GM21381 (cell line): ENCODE measurements around the gene INPP5J.
"Not testable (repeated sequence)": the region's sequence is repeated elsewhere in the genome, so short reads cannot be mapped to it uniquely, and the experiment has no call there.

Source experiments
- ATAC-seq: cut with Tn5 transposase; IDR thresholded peaks from one replicate; pipeline ENCODE4 v1.9.1; 2021; ENCODE audit warnings: mild to moderate bottlenecking, moderate library complexity; ENCODE audit not compliant: unreplicated experiment

INPP5J gene

DNA sequence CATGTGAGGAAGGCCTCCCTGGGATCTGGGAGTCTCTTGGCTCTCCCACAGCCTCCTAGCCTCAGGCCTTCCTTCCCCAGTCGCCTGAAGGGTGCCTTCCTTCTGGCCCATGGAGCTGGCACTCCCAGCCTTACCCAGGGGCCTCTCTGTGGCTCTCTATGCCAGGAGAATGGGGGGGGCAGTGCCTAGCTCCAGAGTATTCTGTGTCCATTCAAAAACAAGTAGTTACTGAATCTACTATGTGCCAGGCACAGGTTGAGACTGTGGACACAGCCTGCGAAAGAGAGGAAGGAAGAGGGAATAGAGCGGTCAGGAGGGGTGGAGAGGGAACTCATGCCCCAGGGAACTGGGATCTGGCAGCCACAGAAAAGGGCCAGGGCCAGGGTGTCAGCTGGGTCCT lies 20.3 kb downstream of the INPP5J start:
- ATAC-seq: no peak

DNA sequence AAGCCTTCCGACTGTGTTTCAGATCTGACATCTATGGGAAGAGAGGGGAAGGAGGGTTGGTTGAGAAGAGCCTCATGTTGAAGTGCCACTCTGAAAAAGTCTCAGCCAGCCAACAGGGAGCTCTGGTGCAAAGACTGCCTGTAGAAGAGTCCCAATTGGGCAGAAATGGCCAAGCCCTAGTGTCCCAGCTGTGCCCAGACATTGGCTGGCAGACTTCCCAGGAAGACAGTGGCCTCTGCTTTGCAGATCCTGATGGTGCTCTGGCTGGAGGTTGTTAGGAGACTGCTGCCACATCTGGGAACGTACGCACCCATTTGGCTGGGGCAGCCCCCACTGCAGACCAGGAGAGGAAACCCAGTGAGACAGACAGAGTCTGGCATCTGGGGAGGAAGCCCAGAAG lies 20.8 kb downstream of the INPP5J start:
- ATAC-seq: no peak

DNA sequence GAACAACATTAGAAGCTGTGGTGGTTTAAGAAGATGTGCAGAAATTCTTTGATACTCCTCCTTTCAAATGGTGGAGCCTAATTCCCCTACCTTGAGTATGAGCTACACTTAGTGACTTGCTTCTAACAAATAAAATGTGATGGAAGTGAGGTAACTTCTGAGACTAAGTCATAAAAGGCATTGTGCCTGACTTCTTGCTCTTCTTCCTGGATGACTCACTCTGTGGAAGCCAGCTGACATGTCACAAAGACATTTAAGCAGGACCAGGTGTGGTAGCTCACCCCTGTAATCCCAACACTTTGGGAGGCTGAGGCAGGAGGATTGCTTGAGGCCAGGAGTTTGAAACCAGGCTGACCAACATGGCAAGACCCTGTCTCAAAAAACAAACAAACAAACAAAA lies 21.5 kb downstream of the INPP5J start:
- ATAC-seq: no peak

DNA sequence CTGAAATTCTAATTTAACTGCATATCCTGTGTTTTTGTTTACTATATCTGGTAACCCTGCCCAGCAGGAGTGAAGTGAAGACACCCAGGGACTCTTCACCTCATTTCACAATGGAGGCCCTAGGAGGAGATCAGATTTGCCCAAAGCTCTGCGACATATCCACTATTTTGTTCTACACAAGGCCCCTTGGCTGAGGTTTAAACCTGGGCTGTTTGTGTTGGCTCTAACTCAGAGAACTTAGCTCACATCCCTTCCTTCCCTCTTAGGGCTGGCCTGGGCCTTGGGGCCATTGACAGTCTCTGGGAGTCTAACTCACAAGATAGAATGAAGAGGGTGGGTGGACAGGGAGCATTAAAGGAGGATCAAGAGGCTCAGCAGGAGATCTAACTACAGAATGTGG lies 25.7 kb downstream of the INPP5J start:
- ATAC-seq: no peak

DNA sequence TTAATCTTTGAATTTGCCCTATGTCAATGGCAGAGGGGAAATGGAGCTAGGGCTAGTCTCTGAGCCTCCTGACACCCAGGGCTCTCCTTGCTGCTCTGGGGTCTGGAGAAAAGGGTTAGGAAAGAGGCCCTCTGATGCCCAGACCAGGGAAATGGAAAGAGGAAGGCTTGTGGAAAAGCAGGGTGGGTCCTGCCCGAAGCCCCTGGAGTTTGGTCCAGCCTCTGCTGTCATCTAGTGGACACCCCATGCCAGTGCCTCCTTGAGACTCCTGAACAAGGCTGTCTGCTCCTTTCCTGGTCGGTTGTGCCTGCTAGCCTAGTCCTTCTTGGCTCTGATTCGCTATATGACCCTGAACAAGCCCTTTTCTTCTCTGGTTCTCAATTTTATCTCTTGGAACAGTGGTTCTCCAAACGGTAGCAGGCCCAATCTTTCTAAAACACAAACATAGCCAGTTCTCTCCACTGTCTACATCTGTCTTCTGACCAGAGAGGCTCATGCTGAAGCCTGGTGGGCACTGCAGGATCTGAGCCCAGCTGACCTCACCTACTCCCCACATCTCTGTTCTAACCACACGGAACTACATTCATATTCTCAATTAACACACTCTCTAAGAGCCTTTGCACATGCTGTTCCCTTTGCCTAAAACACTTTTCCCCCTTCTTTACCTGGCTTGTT lies 26.3 kb downstream of the INPP5J start:
- ATAC-seq: no peak

DNA sequence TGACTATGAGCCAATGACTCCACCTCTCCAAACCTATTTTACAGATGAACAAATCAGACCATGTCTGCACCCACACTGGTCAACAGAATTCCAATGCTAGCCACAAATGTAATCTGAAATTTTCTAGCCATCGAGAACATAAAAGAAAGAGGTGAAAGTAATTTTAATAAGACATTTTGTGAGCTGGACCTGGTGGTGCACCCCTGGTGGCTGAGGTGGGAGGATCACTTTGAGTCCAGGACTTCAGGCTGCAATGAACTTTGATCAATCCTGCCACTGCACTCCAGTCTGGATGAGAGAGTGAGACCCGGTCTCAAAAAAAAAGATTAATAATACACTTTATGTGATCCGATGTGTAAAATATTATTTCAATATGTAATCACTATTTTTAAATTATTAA lies 27.8 kb downstream of the INPP5J start:
- no peak for ATAC-seq

DNA sequence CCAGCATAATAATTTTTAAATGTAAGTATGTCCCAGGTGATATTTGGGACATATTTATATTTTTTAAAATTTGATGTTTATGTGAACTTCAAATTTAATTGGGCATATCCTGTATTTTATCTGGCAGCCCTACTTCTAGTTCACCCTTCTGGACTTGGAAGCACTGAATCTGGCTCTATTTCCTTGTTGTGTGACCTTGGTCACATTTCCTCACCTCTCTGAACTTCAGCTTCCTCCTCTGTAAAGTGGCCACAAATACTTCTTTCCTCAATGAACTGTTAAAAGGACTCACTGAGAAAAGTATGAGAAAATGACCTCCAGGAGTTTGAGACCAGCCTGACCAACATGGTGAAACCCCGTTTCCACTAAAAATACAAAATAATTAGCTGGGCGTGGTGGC lies 29.1 kb downstream of the INPP5J start:
- no peak for ATAC-seq

DNA sequence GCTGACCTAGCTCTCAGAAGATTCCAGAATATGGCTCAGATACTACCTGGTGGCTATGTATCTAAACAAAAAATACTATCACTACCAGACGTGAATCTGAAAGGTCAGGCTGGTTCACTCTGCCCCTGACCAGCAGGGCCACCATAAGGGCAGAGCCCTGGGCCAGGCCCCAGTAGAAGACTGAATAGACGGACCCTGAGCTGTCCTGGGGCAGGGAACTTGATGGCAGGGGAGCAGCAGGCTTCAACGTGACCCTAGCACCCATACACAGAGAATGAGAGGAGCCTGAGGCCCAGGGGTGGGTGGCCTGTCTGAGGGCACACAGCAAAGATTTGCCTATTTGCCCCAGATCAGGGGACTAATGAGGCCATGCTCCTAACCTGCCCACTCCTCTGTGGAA lies 30.6 kb downstream of the INPP5J start:
- no peak for ATAC-seq

DNA sequence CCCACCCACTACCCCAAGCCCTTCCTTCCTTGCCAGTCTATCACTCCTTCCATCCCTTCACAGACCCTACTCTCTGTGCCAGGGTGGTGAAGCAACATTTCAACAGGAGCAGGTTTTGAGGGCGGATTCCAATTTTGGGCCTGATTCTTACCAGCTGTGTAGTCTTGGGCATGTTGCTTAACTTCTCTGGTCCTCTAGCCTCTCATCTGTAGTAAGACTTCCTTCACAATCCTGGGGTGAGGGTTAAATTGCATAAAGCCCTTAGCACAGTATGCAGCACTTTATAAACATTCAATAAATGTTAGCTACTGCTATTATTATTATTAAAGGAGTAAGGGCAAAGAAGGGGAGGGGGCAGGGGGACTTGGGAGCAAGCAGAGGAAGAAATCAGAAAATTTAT lies 32.2 kb downstream of the INPP5J start:
- no peak for ATAC-seq

DNA sequence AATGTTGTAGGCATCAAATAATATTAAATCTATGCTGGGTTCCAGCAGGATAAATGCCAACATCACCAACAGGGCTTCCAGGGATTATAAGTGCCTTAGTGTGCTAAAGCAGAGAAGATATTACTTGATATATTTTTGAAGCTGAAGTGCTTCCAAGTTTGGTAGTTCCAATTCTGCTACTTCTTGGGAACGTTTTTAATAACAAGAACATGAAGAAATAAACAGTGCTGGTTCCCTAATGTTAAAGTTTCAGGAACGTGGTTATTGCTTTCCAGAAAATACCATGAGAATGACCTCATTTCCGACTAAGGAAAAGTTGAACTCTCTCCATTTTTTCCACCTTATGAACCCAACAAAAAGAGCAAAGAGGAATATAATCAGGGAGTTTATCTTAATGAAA lies 32.7 kb downstream of the INPP5J start:
- no peak for ATAC-seq

DNA sequence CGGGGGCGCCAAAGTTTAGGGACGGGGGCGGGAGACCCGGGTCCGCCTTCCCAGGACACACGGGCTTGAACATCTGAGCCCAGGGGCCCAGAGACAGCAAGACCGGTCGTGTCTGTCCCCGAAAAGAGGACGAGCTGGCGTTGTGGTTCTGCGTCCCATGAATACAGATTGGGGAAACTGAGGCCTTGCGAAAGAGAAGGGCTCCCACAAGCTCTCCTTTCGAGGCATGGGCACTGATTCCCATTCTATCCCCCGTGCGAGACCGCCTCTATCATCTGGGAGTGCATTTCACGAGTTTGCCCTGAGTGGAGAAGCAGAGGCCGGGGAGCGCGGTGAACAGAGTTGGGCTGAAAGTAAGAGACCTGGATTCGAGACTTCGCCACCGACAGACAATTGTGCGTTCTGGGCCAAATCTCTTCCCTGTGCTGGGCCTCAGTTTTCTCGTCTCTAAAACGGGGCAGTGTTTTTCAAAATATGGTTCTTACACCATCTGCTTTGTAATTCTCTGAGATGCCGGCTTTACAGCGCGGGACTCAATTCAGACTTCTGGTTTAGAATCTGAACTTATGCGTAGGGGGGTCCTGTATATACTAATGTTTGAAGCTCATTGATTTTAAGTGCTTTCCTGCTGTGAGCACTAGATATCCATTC lies 37.7 kb downstream of the INPP5J start:
- peak; percentile 26 for ATAC-seq

DNA sequence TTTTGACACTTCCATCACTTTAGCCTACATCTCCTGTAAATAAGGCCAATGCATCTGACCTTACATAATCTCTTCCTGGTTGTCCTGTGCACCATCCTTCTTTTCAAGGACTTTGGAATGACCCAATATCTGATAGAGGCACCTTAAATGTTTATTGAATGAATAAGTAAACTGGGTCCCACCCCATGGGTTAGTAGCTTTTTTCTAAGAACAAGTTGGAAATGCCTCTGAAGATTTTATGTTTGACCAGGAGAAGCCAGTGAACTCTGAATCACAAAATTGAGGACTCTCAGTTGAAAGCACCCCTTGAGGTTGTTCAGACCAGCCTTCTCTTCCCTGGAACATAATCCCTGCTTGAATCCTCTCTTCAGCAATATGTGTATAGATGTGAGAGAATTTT lies 38.6 kb downstream of the INPP5J start:
- ATAC-seq: no peak

DNA sequence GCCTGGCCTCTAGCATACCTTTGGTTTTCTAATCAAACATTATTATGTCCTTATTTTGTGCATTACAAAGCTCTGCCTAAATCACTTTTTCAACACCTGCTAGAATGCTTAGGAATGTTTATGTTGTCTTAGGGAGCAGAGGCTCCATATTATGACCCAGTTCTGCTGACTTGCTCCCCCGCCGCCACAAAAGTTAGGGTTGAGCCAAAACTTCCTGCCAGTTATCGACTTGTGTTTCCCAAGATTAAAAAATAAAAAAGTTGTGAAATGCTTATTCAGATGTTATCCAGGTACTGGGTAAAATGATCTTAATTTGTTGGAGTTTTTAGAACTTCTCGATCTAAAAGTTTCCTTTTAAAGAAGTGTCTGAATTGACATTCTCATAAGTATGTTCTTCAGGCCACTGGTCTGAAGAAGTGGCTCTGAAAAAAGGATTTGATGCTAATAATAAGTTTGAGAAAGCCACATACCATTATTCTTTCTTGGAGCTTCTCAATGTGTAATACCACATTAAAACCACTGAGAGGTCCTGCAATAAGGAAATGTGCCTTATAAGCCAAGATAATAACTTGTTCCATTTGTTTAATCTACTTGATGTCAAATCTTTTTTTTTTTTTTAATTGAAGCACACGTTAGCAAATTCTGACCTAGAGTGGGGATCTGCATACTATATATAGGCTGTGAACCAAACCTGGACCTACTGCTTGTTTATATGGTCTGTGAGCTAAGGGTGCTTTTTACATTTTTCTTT lies 39.4 kb downstream of the INPP5J start:
- no peak for ATAC-seq

DNA sequence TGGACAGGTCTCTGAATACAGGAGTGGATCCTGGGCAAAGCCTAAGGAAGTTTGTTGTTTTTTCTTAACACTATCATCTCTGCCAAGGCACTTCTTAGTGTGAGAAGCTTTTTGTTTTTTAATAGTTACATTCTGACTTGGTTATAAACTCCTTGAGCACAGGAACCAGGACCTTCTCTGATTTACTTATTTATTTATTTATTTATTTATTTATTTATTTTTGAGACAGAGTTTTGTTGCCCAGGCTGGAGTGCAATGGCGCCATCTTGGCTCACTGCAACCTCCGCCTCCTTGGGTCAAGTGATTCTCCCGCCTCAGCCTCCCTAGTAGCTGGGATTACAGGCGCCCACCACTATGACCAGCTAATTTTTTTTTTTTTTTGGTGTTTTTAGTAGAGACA lies 48.2 kb downstream of the INPP5J start:
- no peak for ATAC-seq

DNA sequence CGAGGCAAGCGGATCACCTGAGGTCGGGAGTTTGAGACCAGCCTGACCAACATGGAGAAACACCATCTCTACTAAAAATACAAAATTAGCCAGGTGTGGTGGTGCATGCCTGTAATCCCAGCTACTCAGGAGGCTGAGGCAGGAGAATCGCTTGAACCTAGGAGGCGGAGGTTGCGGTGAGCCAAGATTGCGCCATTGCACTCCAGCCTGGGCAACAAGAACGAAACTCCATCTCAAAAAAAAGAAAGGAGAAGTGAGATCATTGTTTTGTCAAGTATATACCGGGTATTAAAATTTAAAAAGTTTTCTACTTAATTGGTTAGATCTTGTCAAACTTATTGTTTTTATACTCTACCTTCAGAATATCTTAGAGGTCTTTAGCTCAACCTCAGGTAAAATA lies 49.0 kb downstream of the INPP5J start:
- ATAC-seq: not testable (repeated sequence)

DNA sequence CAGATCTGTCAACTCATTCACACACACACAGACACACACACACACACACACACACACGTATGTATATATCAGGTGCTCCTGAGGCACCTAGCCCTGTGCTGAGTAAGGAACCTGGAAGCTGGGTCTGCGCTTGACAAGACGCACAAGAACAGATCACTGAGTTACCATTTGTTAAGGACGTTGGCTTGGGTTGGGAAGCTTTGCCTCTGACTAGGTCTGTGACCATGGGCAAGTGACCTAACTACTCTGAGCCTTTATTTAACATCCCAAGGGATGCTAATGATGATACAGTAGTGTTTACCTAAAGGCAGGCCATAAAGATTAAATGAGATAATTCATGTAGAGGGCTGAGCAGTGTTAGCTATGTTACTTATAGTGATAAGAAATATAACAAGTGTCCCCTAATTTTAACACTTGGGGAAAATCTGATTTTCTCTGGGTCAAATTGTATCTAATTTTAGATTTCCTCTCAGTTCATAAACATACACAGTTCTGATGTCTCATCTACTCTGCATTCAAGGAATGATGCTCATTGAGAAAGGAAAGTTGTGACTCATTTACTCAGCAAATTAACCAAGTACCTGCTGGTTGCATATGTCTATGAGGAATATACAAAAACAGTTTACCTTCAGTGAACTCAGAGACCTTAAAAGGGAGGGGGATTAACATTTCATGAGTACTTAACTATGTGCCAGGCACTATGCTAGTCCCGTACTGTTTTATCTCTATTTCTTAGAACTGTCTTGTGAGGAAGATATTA lies 50.8 kb downstream of the INPP5J start:
- ATAC-seq: no peak

DNA sequence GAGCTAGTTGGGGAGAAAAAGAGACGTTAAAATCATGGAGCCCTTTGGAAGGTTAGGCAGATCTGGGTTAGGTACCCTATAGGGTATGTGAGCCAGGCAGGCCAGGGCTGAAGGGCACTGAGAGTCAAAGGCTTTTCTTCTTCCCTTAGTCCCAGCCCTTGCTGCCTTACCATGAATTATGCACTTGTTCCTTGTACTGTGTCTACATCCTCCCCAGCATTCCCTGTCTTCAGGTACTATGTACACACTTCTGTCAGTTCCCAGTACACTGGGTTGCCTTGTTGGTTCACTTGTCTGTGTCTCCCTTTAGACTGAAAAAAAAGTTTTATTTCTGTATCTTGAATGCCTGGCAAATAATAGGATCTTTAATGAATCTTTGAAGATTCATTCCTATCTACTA lies 54.2 kb downstream of the INPP5J start:
- no peak for ATAC-seq

DNA sequence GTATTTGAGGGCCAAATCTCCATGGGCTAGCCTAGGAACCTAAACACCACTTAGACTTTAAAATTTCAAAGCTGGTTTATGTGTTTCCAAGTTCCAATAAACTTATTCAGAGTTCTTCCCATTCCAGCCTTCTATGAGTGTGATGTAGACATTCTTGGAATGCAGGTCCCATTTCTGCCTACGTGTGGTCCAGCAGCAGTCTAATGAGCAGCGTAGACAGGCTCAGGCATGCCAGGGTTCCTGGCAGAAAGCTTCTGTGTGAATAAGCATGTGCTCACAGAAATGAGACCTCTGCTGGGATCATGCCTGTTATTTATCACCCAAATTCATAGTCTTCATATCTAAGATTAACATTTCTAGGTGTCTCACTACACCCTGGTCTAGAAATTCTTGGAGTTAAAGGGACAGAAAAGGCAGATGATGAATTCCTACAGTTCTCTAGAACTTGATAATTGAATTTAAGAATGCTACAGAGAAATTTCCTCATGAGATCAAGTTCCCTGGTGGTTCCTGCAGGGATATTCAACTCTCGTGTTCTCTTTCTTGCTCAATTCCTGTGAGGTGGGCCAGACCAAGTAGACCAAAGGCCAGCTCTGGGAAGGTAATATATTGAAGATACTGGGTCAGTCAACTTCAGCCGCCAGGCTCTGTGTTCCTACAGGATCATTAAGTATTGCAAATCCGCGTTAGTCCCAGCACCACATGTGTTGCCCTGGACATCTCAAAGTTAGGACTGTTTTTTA lies 54.8 kb downstream of the INPP5J start:
- no peak for ATAC-seq

DNA sequence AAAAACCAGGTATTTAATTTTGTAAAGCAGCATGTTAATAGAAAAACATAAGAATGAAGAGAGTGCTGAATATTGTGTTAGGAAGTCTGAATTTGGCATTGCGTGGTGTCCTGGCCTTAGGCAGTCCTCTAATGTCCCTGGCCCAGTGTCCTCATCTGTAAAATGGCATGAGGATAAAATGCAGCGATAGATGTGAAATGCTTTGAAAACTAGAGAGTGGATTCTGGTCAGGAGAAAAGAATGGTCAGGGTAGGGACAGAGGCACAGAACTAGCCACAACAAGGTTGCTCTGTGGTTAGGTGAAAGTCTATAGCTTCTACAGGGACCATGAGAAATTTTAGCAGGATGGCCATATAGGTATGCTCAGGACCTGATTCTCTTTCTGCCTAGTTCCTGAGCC lies 56.1 kb downstream of the INPP5J start:
- ATAC-seq: no peak

DNA sequence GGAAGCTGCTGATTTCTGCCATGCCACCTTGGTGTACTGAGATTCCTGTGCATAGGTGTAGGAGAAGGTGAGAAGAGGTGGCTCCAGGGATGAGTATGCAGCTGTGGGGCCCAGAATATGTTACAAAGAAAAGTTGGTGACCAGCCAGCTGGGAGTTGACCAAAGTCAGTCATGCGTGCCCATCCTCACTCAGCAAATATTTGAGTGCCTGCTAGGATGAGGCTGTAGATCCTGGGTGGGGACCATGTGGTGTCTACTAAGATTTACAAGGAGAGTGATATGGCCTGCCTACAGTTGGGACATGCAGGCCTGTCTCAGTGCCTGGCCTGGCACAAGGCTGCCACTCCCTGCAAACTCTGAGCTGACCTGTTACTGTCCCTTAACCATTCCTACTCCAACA lies 56.6 kb downstream of the INPP5J start:
- no peak for ATAC-seq

DNA sequence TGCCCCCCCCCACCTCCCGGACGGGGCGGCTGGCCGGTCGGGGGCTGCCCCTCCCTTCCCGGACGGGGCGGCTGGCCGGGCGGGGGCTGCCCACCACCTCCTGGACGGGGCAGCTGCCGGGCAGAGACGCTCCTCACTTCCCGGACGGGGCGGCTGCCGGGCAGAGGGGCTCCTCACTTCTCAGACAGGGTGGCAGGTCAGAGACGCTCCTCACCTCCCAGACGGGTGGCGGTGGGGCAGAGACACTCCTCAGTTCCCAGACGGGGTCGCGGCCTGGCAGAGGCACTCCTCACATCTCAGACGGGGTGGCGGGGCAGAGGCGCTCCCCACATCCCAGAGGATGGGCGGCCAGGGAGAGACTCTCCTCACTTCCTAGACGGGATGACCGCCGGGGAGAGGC lies 61.2 kb downstream of the INPP5J start:
- no peak for ATAC-seq
